HG03135 (cell line): ENCODE data around the gene ABCA2.

ENCODE experiments used
- ATAC-seq: cut with Tn5 transposase; IDR thresholded peaks from one replicate; pipeline ENCODE4 v1.9.1; 2021; ENCODE audit warnings: mild to moderate bottlenecking, moderate library complexity; ENCODE audit not compliant: unreplicated experiment

ABCA2 gene

GRCh38 chr9:136983656-136984314 is 44.3 kb downstream of the ABCA2 start:
- ATAC-seq = no peak

- ATAC-seq = no peak
These were observed 44.9 kb downstream of the ABCA2 start for GRCh38 chr9:136983167-136983566.

GRCh38 chr9:136982232-136983051 is 45.6 kb downstream of the ABCA2 start, which contains the start of gene LCNL1:
Gene LCNL1 (plus strand): TSS chr9:136982993. CDS start chr9:136983587, 594 bp downstream.
- ATAC-seq = no peak

GRCh38 chr9:136981588-136982231 is 46.3 kb downstream of the ABCA2 start:
- no peak for ATAC-seq

- no peak for ATAC-seq
These were observed 47.2 kb downstream of the ABCA2 start for GRCh38 chr9:136980669-136981478.

- ATAC-seq = no peak
These were observed 48.1 kb downstream of the ABCA2 start for GRCh38 chr9:136979769-136980587.

- ATAC-seq = no peak
These were observed 49.0 kb downstream of the ABCA2 start for GRCh38 chr9:136978865-136979544.

GRCh38 chr9:136978073-136978864 is 49.8 kb downstream of the ABCA2 start:
- ATAC-seq = no peak

GRCh38 chr9:136977649-136978072 is 50.4 kb downstream of the ABCA2 start:
- no peak for ATAC-seq

GRCh38 chr9:136977223-136977622 is 50.8 kb downstream of the ABCA2 start, which contains the start of gene PTGDS:
Gene PTGDS (plus strand): TSS chr9:136977504. CDS start chr9:136977579, 75 bp downstream.
- ATAC-seq = no peak

GRCh38 chr9:136975644-136976043 is 52.4 kb downstream of the ABCA2 start:
- no peak for ATAC-seq

GRCh38 chr9:136974817-136975535 is 53.1 kb downstream of the ABCA2 start:
- no peak for ATAC-seq

GRCh38 chr9:136973618-136974617 is 54.1 kb downstream of the ABCA2 start:
- ATAC-seq = no peak

GRCh38 chr9:136972743-136973142 is 55.3 kb downstream of the ABCA2 start:
- no peak for ATAC-seq

GRCh38 chr9:136972335-136972734 is 55.7 kb downstream of the ABCA2 start:
- ATAC-seq = no peak

- no peak for ATAC-seq
These were observed 56.3 kb downstream of the ABCA2 start for GRCh38 chr9:136971746-136972145.

- no peak for ATAC-seq
These were observed 57.7 kb downstream of the ABCA2 start for GRCh38 chr9:136970361-136970760.
